Loucy (cell line): Measurements from ENCODE around the gene POFUT2.

Experiments
- H2AFZ ChIP-seq: fragments of 200-600 bp; sonication (generic); 2 replicates; pipeline ENCODE4 v1.6.0; 2016; ENCODE audit warnings: antibody characterized with exemption, mild to moderate bottlenecking, low read length, moderate library complexity
- H3F3A ChIP-seq: fragments of 200-600 bp; 2 replicates; pipeline ENCODE4 v1.6.0; 2016; ENCODE audit warnings: antibody characterized with exemption, low read depth, mild to moderate bottlenecking
- H3K27me3 ChIP-seq: fragments of 200-600 bp; sonication (generic); 2 replicates; pipeline ENCODE4 v1.6.1; 2014; ENCODE audit warnings: low read length, mild to moderate bottlenecking; ENCODE audit not compliant: insufficient read depth, poor library complexity, severe bottlenecking
- H3K36me3 ChIP-seq: fragments of 200-600 bp; sonication (generic); 2 replicates; pipeline ENCODE4 v1.6.1; 2016; ENCODE audit warnings: low read length; ENCODE audit not compliant: insufficient read depth
- H3K4me1 ChIP-seq: fragments of 200-600 bp; sonication (generic); 2 replicates; pipeline ENCODE4 v1.5.1; 2014; ENCODE audit warnings: low read length, mild to moderate bottlenecking; ENCODE audit not compliant: insufficient read depth, poor library complexity, severe bottlenecking
- H3K4me2 ChIP-seq: fragments of 200-600 bp; sonication (generic); 2 replicates; pipeline ENCODE4 v1.6.0; 2014; ENCODE audit warnings: antibody characterized with exemption, low read length, low read depth, mild to moderate bottlenecking; ENCODE audit not compliant: poor library complexity, severe bottlenecking
- H3K4me3 ChIP-seq: fragments of 200-600 bp; sonication (generic); 2 replicates; pipeline ENCODE4 v1.5.1; 2014; ENCODE audit warnings: low read length, mild to moderate bottlenecking, mixed read lengths; ENCODE audit not compliant: poor library complexity, severe bottlenecking
- H3K79me2 ChIP-seq: fragments of 200-600 bp; sonication (generic); 2 replicates; pipeline ENCODE4 v1.6.1; 2014; ENCODE audit warnings: low read length; ENCODE audit not compliant: insufficient read depth
- H3K9ac ChIP-seq: fragments of 200-600 bp; sonication (generic); 2 replicates; pipeline ENCODE4 v1.6.0; 2014; ENCODE audit warnings: mild to moderate bottlenecking, low read depth, low read length, moderate library complexity; ENCODE audit not compliant: poor library complexity, severe bottlenecking
- H3K9me2 ChIP-seq: fragments of 200-600 bp; sonication (generic); replicated peaks from 2 replicates; pipeline ENCODE4 v1.6.1; 2016; ENCODE audit warnings: low read depth, low read length, mixed read lengths
- H3K9me3 ChIP-seq: fragments of 200-600 bp; sonication (generic); 2 replicates; pipeline ENCODE4 v1.6.1; 2014; ENCODE audit warnings: mild to moderate bottlenecking, antibody characterized with exemption, low read length, low read depth; ENCODE audit not compliant: insufficient read depth
- H4K20me1 ChIP-seq: fragments of 200-600 bp; sonication (generic); 2 replicates; pipeline ENCODE4 v1.6.0; 2014; ENCODE audit warnings: antibody characterized with exemption, low read length, mild to moderate bottlenecking; ENCODE audit not compliant: insufficient read depth, poor library complexity, severe bottlenecking
- EZH2phosphoT487 ChIP-seq: fragments of 200-600 bp; IDR thresholded peaks from 2 replicates; pipeline ENCODE4 v1.6.1; 2018; ENCODE audit warnings: antibody characterized with exemption, mild to moderate bottlenecking, moderate library complexity, borderline replicate concordance
- TF ChIP-seq, protein P1 (sequence below): fragments of 200-600 bp; sonication (generic); conservative IDR thresholded peaks from 2 replicates; pipeline ENCODE4 v1.5.1; 2014; ENCODE audit warnings: mild to moderate bottlenecking, antibody characterized with exemption, low read length

The POFUT2 gene

DNA sequence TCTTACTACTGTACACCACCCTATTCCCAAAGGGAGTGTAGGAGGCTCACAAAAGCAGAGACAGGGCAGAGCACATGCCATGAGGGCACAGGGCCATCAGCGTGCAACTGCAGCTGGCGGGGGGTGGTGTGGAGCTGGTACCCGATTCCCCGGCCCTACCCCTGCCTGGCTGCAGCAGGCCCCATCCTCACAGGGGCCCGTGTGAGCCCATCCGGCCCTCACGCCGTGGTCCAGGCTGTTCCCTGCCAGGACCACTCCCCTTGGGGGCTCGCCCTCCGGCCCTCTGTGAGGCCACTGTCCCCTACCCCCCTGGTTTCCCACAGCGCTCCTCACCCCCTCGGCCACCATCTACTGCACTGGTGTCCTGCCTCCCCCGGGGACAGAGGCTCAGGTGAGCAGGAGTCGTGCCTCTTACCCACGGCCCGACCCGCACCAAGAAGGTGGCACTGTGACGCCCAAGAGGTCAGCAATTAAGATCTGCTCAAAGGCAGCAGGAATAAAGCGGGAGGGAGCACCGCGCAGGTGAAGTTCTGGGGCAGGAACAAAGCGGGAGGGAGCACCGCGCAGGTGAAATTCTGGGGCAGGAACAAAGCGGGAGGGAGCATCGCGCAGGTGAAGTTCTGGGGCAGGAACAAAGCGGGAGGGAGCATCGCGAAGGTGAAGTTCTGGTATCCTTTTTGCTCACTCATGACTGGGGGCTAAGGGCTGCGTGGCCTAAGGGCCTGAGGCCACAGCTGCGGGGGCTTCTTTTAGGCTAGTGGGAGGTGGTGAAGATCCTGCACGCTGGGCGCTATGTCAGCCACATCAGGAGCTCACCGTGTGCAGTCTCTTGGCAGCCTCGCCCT is 3.9 kb downstream of the POFUT2 start:
- Histone ChIP-seq H3F3A (no peaks in the 10 kb centered on the region), H3K4me3 (no peak overlapping the region), H4K20me1 (peaks cover 3% of the 10 kb centered on the region), H3K4me2 (no peak overlapping the region), H2AFZ (no peak overlapping the region), H3K9me2 (no peaks in the 10 kb centered on the region), H3K9me3 (no peaks in the 10 kb centered on the region), H3K36me3 (no peaks in the 10 kb centered on the region), H3K4me1 (peaks cover 5% of the 10 kb centered on the region), H3K9ac (no peak overlapping the region), H3K27me3 (no peaks in the 10 kb centered on the region), H3K79me2 (peaks cover 11% of the 10 kb centered on the region; the same call in 1 of the 2 replicates)
- TF ChIP-seq, protein P1, sequence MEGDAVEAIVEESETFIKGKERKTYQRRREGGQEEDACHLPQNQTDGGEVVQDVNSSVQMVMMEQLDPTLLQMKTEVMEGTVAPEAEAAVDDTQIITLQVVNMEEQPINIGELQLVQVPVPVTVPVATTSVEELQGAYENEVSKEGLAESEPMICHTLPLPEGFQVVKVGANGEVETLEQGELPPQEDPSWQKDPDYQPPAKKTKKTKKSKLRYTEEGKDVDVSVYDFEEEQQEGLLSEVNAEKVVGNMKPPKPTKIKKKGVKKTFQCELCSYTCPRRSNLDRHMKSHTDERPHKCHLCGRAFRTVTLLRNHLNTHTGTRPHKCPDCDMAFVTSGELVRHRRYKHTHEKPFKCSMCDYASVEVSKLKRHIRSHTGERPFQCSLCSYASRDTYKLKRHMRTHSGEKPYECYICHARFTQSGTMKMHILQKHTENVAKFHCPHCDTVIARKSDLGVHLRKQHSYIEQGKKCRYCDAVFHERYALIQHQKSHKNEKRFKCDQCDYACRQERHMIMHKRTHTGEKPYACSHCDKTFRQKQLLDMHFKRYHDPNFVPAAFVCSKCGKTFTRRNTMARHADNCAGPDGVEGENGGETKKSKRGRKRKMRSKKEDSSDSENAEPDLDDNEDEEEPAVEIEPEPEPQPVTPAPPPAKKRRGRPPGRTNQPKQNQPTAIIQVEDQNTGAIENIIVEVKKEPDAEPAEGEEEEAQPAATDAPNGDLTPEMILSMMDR: no peak
- no peak for TF ChIP-seq EZH2phosphoT487

DNA sequence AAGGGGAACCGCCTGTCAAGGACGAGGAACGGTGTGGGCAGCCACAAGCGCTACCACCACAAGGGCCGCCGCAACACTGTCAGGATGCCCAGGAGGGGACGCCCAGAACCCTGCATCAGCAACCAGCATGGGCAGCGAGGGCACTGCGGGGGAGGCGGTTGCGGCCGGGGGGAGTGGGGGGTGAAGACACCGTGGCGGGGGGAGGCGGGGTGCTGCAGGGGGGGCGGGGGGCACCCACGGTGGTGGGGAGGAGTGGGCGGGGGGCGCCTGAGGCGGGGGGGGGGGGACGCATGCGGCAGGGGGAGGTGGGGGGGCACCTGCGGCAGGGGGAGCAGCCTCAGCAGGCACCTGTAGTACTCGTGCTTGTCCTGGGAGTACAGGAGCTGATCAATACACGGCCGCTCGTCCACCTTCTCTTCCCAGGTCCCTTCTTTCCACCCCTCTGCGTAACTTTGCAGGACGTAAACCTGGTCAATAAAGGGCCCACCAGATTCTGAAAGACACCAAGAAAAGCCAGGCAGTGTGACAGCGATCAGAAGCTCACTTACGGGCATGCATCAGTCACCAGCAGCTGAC is 4.6 kb downstream of the POFUT2 start:
- Histone ChIP-seq H3K27me3 (no peaks in the 10 kb centered on the region), H3K4me1 (no peaks in the 10 kb centered on the region), H3K4me2 (no peak overlapping the region), H3K4me3 (no peak overlapping the region), H3F3A (no peaks in the 10 kb centered on the region), H3K36me3 (no peaks in the 10 kb centered on the region), H3K79me2 (peaks cover 11% of the 10 kb centered on the region; the same call in 1 of the 2 replicates), H3K9me3 (no peaks in the 10 kb centered on the region), H2AFZ (no peak overlapping the region), H3K9me2 (no peaks in the 10 kb centered on the region), H4K20me1 (peaks cover 3% of the 10 kb centered on the region), H3K9ac (no peak overlapping the region)
- TF ChIP-seq, protein P1: no peak
- no peak for TF ChIP-seq EZH2phosphoT487

DNA sequence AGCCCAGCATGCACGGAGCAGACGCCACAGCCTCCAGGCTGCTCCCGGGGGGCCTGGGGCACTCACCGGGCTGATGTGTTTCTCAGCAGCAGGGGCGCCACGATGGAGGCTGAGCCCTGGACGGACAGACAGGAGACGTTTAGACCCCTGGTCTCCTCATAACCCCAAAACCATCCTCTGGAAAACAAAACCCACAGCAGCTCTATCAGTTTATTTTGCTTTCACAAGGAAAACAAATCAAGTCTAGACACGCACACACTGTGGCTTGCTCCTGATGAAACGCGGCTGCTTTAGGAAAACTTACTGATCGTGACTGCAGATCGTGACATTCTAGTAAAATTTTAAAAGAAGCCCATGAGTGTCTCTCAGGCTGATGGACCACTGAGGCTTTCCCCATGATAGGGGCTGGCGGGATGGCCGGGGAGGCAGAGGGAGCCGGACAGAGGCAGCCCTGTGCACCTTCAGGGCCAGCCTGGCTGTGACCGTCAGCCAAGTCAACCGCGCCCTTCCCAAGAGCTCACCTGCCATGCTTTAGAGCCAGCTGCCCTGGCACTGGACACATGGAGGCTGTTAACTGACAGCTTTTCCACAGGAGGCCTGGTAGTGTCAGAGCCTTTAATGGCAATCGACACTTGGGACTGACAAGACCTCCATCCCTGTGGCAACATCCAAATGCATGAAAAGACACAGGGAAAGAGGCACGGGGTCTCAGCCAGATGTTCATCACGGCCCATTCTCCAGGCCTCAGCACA is 5.2 kb downstream of the POFUT2 start:
- no peak overlapping the region for H3K9ac ChIP-seq
- H3K4me1 ChIP-seq: no peaks in the 10 kb centered on the region
- peaks cover 11% of the 10 kb centered on the region; the same call in 1 of the 2 replicates for H3K79me2 ChIP-seq
- H3K36me3 ChIP-seq: no peaks in the 10 kb centered on the region
- peaks cover 3% of the 10 kb centered on the region for H4K20me1 ChIP-seq
- H3F3A ChIP-seq: no peaks in the 10 kb centered on the region
- no peak for TF ChIP-seq EZH2phosphoT487
- TF ChIP-seq, protein P1: no peak
- no peak overlapping the region for H3K4me3 ChIP-seq
- no peaks in the 10 kb centered on the region for H3K27me3 ChIP-seq
- H2AFZ ChIP-seq: no peak overlapping the region
- H3K9me2 ChIP-seq: no peaks in the 10 kb centered on the region
- no peak overlapping the region for H3K4me2 ChIP-seq
- no peaks in the 10 kb centered on the region for H3K9me3 ChIP-seq
